BLaER1 (cell line): ENCODE results near the gene EIF2S2.

ENCODE experiments used
- H3K27ac ChIP-seq: shearing (Covaris generic); formaldehyde crosslinking; 2 replicates; pipeline ENCODE4 v1.8.1; 2022
- H3K27me3 ChIP-seq: shearing (Covaris generic); formaldehyde crosslinking; 2 replicates; pipeline ENCODE4 v1.8.1; 2022
- H3K36me3 ChIP-seq: shearing (Covaris generic); formaldehyde crosslinking; 2 replicates; pipeline ENCODE4 v1.8.1; 2022
- H3K4me1 ChIP-seq: shearing (Covaris generic); formaldehyde crosslinking; 2 replicates; pipeline ENCODE4 v1.8.1; 2022
- H3K4me2 ChIP-seq: shearing (Covaris generic); formaldehyde crosslinking; 2 replicates; pipeline ENCODE4 v1.8.1; 2022
- H3K4me3 ChIP-seq: shearing (Covaris generic); formaldehyde crosslinking; 2 replicates; pipeline ENCODE4 v1.8.1; 2022
- H3K9ac ChIP-seq: shearing (Covaris generic); formaldehyde crosslinking; 2 replicates; pipeline ENCODE4 v1.8.1; 2022
- H3K9me3 ChIP-seq: shearing (Covaris generic); formaldehyde crosslinking; 2 replicates; pipeline ENCODE4 v1.8.1; 2022
- H4K20me1 ChIP-seq: shearing (Covaris generic); formaldehyde crosslinking; 2 replicates; pipeline ENCODE4 v1.8.1; 2022
- Cebpa-rat ChIP-seq: shearing (Covaris generic); IDR thresholded peaks from 2 replicates; pipeline ENCODE4 v1.8.1; 2022

EIF2S2 gene

GRCh38 chr20:34062570-34063482 is 49.2 kb downstream of the EIF2S2 start:
- H3K9me3 ChIP-seq, result no peaks in the 10 kb centered on the region
- no peak overlapping the region for H3K9ac ChIP-seq
- no peak overlapping the region for H3K27ac ChIP-seq
- no peak for TF ChIP-seq Cebpa-rat
- no peak overlapping the region for H3K4me2 ChIP-seq
- H3K36me3 ChIP-seq, result peaks cover 76% of the 10 kb centered on the region
- peaks cover 100% of the 10 kb centered on the region for H4K20me1 ChIP-seq
- peaks cover 25% of the 10 kb centered on the region for H3K4me1 ChIP-seq
- no peaks in the 10 kb centered on the region for H3K27me3 ChIP-seq
- no peak overlapping the region for H3K4me3 ChIP-seq

- H3K9me3 ChIP-seq, result no peaks in the 10 kb centered on the region
- H3K4me3 ChIP-seq, result no peak overlapping the region
- peaks cover 72% of the 10 kb centered on the region for H3K36me3 ChIP-seq
- no peak overlapping the region for H3K27ac ChIP-seq
- TF ChIP-seq Cebpa-rat, result no peak
- H4K20me1 ChIP-seq, result peaks cover 100% of the 10 kb centered on the region
- no peak overlapping the region for H3K4me2 ChIP-seq
- H3K4me1 ChIP-seq, result peaks cover 36% of the 10 kb centered on the region
- no peaks in the 10 kb centered on the region for H3K27me3 ChIP-seq
- no peak overlapping the region for H3K9ac ChIP-seq
These were observed 50.3 kb downstream of the EIF2S2 start for GRCh38 chr20:34061695-34062094.

GRCh38 chr20:34060970-34061369 is 51.1 kb downstream of the EIF2S2 start:
- H3K4me2 ChIP-seq, result no peak overlapping the region
- peaks cover 100% of the 10 kb centered on the region for H4K20me1 ChIP-seq
- peaks cover 39% of the 10 kb centered on the region for H3K4me1 ChIP-seq
- no peak overlapping the region for H3K27ac ChIP-seq
- no peak overlapping the region for H3K9ac ChIP-seq
- no peak overlapping the region for H3K4me3 ChIP-seq
- H3K9me3 ChIP-seq, result no peaks in the 10 kb centered on the region
- H3K36me3 ChIP-seq, result peaks cover 68% of the 10 kb centered on the region
- TF ChIP-seq Cebpa-rat, result no peak
- H3K27me3 ChIP-seq, result no peaks in the 10 kb centered on the region

DNA sequence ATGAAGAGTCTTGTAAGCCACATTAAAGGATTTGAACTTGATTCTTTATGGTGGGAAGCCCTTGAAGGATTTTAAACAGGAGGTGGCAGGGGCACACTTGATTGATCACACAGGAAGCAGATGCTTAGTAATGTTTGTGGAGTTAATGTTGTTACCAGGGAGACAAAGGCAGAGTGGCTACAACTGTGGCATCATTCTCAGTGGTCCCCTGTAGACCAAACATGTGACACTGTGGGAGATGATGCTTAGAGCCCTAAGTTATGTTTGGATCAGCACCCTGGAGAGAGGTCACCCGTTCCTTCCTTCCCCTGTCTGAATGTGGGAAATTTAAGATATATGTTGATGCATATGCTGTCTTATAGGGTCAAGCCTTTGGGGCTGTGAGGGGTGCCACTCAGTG is 53.2 kb downstream of the EIF2S2 start:
- Histone ChIP-seq H4K20me1 (peaks cover 100% of the 10 kb centered on the region), H3K4me1 (peaks cover 60% of the 10 kb centered on the region), H3K4me3 (no peak overlapping the region), H3K27ac (no peak overlapping the region), H3K4me2 (peak overlapping the region; percentile 67), H3K36me3 (peaks cover 52% of the 10 kb centered on the region), H3K27me3 (no peaks in the 10 kb centered on the region), H3K9ac (no peak overlapping the region), H3K9me3 (no peaks in the 10 kb centered on the region)
- TF ChIP-seq Cebpa-rat, result no peak

GRCh38 chr20:34055290-34055689 is 56.8 kb downstream of the EIF2S2 start:
- Histone ChIP-seq H3K27me3 (no peaks in the 10 kb centered on the region), H3K36me3 (peaks cover 35% of the 10 kb centered on the region), H3K9me3 (no peaks in the 10 kb centered on the region), H3K4me3 (no peak overlapping the region), H3K27ac (no peak overlapping the region), H3K4me2 (peak overlapping the region; percentile 63), H3K4me1 (peaks cover 73% of the 10 kb centered on the region), H4K20me1 (peaks cover 100% of the 10 kb centered on the region), H3K9ac (no peak overlapping the region)
- TF ChIP-seq Cebpa-rat, result no peak

GRCh38 chr20:34052414-34052813 is 59.6 kb downstream of the EIF2S2 start:
- peaks cover 100% of the 10 kb centered on the region for H4K20me1 ChIP-seq

DNA sequence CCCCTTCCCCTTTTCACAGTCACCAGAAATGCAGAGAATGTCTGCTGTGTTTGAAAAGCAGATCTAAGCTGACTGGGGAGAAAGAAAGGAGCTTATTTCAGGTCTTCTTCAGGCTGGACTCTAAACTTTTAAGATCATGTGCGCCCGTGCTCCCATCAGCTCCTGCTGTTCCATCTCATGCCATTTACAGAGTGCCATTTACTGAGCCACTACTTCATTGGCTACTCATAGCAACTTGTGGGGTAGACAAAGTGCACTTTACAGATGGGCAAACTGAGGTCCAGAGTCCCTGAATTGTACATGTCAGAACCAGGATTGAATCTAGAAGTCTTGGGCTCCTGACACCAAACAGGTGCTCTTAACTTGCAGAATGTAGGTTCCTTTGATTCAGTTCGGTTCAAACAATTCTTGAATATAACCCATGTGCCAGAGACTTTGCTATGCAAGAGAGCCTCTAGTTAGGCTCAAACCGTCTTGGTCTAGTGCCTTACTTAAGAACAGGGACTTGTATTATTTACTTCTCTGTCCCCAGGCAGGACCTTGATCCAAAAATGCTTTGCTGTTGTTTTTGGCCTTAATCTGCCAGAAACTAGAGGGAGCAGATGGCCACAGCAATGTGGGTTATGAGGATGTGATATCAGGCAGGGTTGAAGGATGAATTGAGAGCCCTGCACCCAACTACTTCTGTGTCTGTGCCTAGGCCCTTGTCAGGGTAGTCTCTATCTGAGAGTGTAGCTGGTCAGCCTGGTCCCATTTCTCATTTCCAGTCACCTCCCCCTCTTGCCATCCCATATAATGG is 61.9 kb downstream of the EIF2S2 start:
- no peaks in the 10 kb centered on the region for H3K9me3 ChIP-seq
- H3K9ac ChIP-seq, result no peak overlapping the region
- peaks cover 100% of the 10 kb centered on the region for H4K20me1 ChIP-seq
- peaks cover 26% of the 10 kb centered on the region for H3K4me1 ChIP-seq
- H3K4me3 ChIP-seq, result no peak overlapping the region
- H3K27ac ChIP-seq, result no peak overlapping the region
- H3K36me3 ChIP-seq, result peaks cover 50% of the 10 kb centered on the region
- no peak for TF ChIP-seq Cebpa-rat
- H3K27me3 ChIP-seq, result no peaks in the 10 kb centered on the region
- H3K4me2 ChIP-seq, result no peak overlapping the region

More at GRCh38 chr20:34052414-34052813, 59.6 kb downstream of the EIF2S2 start:
- no peak overlapping the region for H3K27ac ChIP-seq
- H3K4me1 ChIP-seq, result peaks cover 49% of the 10 kb centered on the region
- no peaks in the 10 kb centered on the region for H3K27me3 ChIP-seq
- no peak overlapping the region for H3K4me2 ChIP-seq
- no peak overlapping the region for H3K9ac ChIP-seq
- no peak overlapping the region for H3K4me3 ChIP-seq
- TF ChIP-seq Cebpa-rat, result no peak
- peaks cover 38% of the 10 kb centered on the region for H3K36me3 ChIP-seq
- H3K9me3 ChIP-seq, result no peaks in the 10 kb centered on the region

- Histone ChIP-seq H3K9ac (no peak overlapping the region), H3K4me1 (peaks cover 18% of the 10 kb centered on the region), H4K20me1 (peaks cover 100% of the 10 kb centered on the region), H3K9me3 (no peaks in the 10 kb centered on the region), H3K27ac (no peak overlapping the region), H3K4me2 (no peak overlapping the region), H3K4me3 (no peak overlapping the region), H3K36me3 (peaks cover 57% of the 10 kb centered on the region), H3K27me3 (no peaks in the 10 kb centered on the region)
- TF ChIP-seq Cebpa-rat, result no peak
These were observed 62.7 kb downstream of the EIF2S2 start for GRCh38 chr20:34049389-34049788.

DNA sequence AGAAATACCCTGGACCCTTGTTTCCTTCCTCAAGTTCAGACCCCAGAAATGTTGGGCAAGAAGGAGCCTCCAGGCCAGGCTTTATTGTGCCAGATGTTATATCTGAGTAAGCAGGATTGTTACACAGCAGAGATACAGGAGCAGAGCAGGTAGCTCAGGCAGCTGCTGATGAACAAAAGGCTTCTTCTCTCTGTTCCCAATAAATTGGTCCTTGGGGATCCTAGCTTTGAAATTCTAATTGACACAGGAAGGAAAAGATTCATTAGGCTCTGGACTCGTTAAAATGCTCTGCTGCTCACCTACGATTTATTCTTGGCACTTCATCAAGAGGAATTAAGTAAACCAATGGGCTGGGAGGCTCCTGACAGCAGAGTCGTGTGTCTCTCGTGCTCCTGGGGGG is 64.1 kb downstream of the EIF2S2 start:
- H3K4me3 ChIP-seq, result no peak overlapping the region
- H3K9ac ChIP-seq, result no peak overlapping the region
- H3K27ac ChIP-seq, result no peak overlapping the region
- H3K4me1 ChIP-seq, result peaks cover 5% of the 10 kb centered on the region; the same call in 1 of the 2 replicates
- peaks cover 72% of the 10 kb centered on the region for H3K36me3 ChIP-seq
- TF ChIP-seq Cebpa-rat, result no peak
- H3K9me3 ChIP-seq, result no peaks in the 10 kb centered on the region
- no peak overlapping the region for H3K4me2 ChIP-seq
- H4K20me1 ChIP-seq, result peaks cover 100% of the 10 kb centered on the region
- H3K27me3 ChIP-seq, result no peaks in the 10 kb centered on the region
